ENCODE results near the gene TMEM91.

DNA sequence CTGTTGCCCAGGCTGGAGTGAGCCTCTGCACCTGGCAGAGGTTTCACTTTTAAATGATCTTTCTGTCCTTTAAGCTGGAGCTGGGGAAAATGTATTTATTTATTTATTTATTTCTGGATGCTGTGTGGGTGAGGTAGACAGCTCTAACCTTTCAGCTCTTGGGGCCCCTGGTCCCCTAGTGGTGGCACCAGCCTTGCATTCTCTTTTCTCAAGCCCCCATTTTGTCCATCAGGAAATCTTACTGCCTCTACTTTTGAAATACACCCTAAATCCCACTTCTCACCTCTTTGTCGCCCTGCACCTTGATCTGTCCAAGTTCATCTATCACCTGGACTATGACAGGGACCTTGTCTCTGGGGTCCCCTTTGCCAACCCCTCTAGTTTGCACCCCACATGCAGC is 10.2 kb upstream of the TMEM91 start:
- TF ChIP-seq, protein P1, sequence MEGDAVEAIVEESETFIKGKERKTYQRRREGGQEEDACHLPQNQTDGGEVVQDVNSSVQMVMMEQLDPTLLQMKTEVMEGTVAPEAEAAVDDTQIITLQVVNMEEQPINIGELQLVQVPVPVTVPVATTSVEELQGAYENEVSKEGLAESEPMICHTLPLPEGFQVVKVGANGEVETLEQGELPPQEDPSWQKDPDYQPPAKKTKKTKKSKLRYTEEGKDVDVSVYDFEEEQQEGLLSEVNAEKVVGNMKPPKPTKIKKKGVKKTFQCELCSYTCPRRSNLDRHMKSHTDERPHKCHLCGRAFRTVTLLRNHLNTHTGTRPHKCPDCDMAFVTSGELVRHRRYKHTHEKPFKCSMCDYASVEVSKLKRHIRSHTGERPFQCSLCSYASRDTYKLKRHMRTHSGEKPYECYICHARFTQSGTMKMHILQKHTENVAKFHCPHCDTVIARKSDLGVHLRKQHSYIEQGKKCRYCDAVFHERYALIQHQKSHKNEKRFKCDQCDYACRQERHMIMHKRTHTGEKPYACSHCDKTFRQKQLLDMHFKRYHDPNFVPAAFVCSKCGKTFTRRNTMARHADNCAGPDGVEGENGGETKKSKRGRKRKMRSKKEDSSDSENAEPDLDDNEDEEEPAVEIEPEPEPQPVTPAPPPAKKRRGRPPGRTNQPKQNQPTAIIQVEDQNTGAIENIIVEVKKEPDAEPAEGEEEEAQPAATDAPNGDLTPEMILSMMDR (IDR thresholded peaks at IDR 0.05), result peak; percentile 28
- no peak for TF ChIP-seq EZH2 (IDR thresholded peaks at IDR 0.05; ENCODE audit: borderline replicate concordance, insufficient read depth, low read depth, low read length, poor library complexity, severe bottlenecking)

All from B cell (primary cell).